K562 (cell line): Measurements from ENCODE around the gene CUTC. TPM values are rescaled to one million over a fixed set of nuclear protein-coding genes. Genes with fewer than 3 reads are reported as not detected.

Experiments used
- DPF2 ChIP-seq: fragments of 450-650 bp; IDR thresholded peaks from 2 replicates; pipeline ENCODE4 v1.6.1; 2016
- NEUROD1 ChIP-seq: fragments of 150-350 bp; IDR thresholded peaks from 2 replicates; pipeline ENCODE4 v1.6.1; 2014; ENCODE audit warnings: borderline replicate concordance, low read length, low read depth; ENCODE audit not compliant: partially characterized antibody
- NFE2 ChIP-seq: IDR thresholded peaks from 2 replicates; pipeline ENCODE4 v1.6.1; 2014; ENCODE audit warnings: antibody characterized with exemption, low read depth
- polyA plus RNA-seq, 8 experiments: library from polyadenylated mRNA; depleted of rRNA in 4 of 8; stranded (reverse) in 5 of 8; unstranded in 3 of 8; fragments of >200 nt; fragmentation: Nextera tagmentation in 2 of 8; fragmentation: Illumina TruSeq in 1 of 8; extraction: Ambion mirVana in 2 of 8; extraction: Trizol in 1 of 8; gene quantifications; 2 replicates each; pipeline versions ENCODE4 v1.2.1 to v1.2.3, GENCODE V29; 2011 to 2014; ENCODE audit warnings: inconsistent platforms in 1 of 8, missing spikeins in 1 of 8
- total RNA-seq, 7 experiments: library from RNA; depleted of rRNA in 6 of 7; stranded (reverse); fragments of >200 nt in 6 of 7; fragmentation: Illumina TruSeq in 2 of 7; extraction: Trizol in 2 of 7; gene quantifications; 2 replicates each; pipeline versions ENCODE4 v1.2.1 to v1.2.3, GENCODE V29; 2011 to 2021; ENCODE audit warnings: low replicate concordance in 1 of 7
- TF ChIP-seq, protein P1 (sequence below): fragments of 450-650 bp; IDR thresholded peaks from 2 replicates; pipeline ENCODE4 v1.6.1; 2017; ENCODE audit warnings: antibody characterized with exemption, mild to moderate bottlenecking
- TF ChIP-seq, protein P2 (sequence below), 2 experiments: fragments of 450-650 bp in 1 of 2; sonication (generic) in 1 of 2; formaldehyde crosslinking in 1 of 2; IDR thresholded peaks in 1 of 2; conservative IDR thresholded peaks in 1 of 2; 2 replicates each; pipeline versions ENCODE4 v1.6.1 to v1.8.1; 2016 to 2023; ENCODE audit warnings: mild to moderate bottlenecking in 2 of 2, moderate library complexity in 2 of 2, inconsistent platforms in 1 of 2, missing genetic modification reagents in 1 of 2

Gene CUTC
- total and polyA plus RNA-seq, 9 of the 15 experiments (the other 6 are each of a cell fraction or from before 2014, with no cell fraction given), result 18.6 to 69.3 (median 32.3) TPM

DNA sequence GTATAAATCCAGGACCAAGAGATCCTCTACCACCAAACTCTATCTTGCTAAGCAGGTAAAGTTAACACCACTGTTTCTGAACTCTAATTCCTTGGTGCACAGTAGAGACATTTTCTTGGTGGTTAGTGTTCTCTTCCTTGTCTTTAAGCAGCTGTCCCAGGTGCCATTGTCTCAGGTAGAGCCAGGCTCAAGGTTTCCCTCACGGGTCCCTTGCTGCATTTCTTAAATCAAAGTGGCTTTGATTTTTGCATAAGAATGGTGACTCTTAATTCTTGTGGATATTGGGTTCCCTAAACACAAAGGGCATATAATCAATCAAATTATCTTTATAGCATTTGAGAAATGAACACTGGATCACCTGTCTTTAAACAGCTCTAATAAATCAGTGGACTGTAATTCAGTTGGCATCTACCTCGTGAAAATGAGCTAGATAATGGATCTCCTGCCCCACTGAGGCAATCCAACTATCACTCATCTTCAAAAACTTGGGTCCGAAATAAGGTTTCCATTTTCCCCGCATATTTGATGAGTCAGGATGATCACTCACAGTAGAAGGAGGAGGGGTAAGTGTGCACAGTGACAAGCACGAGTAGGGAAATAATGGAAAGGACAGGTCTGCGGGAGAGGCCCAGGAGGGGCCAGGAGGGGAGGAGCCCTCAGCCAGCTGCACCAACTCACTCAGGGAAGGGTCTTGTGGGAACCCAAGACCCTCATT, 52.9 kb downstream of the CUTC start (continued):
- TF ChIP-seq, protein P1, sequence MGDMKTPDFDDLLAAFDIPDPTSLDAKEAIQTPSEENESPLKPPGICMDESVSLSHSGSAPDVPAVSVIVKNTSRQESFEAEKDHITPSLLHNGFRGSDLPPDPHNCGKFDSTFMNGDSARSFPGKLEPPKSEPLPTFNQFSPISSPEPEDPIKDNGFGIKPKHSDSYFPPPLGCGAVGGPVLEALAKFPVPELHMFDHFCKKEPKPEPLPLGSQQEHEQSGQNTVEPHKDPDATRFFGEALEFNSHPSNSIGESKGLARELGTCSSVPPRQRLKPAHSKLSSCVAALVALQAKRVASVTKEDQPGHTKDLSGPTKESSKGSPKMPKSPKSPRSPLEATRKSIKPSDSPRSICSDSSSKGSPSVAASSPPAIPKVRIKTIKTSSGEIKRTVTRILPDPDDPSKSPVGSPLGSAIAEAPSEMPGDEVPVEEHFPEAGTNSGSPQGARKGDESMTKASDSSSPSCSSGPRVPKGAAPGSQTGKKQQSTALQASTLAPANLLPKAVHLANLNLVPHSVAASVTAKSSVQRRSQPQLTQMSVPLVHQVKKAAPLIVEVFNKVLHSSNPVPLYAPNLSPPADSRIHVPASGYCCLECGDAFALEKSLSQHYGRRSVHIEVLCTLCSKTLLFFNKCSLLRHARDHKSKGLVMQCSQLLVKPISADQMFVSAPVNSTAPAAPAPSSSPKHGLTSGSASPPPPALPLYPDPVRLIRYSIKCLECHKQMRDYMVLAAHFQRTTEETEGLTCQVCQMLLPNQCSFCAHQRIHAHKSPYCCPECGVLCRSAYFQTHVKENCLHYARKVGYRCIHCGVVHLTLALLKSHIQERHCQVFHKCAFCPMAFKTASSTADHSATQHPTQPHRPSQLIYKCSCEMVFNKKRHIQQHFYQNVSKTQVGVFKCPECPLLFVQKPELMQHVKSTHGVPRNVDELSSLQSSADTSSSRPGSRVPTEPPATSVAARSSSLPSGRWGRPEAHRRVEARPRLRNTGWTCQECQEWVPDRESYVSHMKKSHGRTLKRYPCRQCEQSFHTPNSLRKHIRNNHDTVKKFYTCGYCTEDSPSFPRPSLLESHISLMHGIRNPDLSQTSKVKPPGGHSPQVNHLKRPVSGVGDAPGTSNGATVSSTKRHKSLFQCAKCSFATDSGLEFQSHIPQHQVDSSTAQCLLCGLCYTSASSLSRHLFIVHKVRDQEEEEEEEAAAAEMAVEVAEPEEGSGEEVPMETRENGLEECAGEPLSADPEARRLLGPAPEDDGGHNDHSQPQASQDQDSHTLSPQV, result peak; percentile 21; the same call in 1 of the 2 replicates
- TF ChIP-seq, protein P2, sequence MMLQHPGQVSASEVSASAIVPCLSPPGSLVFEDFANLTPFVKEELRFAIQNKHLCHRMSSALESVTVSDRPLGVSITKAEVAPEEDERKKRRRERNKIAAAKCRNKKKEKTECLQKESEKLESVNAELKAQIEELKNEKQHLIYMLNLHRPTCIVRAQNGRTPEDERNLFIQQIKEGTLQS (IDR thresholded peaks at IDR 0.05), result 0 out of 2 replicates have a peak, but pooled peaks have one; percentile 19
- TF ChIP-seq, protein P2 (CRISPR knock-in tag; conservative IDR thresholded peaks at IDR 0.05), result no peak
- peak; percentile 43; the same call in 1 of the 2 replicates for TF ChIP-seq NFE2
- no peak for TF ChIP-seq NEUROD1
- TF ChIP-seq DPF2, result peak; percentile 26; the same call in 1 of the 2 replicates
